Measurements from ENCODE around the gene MORN1. TPM values are rescaled to one million over a fixed set of nuclear protein-coding genes. Genes with fewer than 3 reads are reported as not detected.

Gene MORN1
- total and polyA plus RNA-seq, 4 donors: 2.3 to 6.9 (median 3.6) TPM

DNA sequence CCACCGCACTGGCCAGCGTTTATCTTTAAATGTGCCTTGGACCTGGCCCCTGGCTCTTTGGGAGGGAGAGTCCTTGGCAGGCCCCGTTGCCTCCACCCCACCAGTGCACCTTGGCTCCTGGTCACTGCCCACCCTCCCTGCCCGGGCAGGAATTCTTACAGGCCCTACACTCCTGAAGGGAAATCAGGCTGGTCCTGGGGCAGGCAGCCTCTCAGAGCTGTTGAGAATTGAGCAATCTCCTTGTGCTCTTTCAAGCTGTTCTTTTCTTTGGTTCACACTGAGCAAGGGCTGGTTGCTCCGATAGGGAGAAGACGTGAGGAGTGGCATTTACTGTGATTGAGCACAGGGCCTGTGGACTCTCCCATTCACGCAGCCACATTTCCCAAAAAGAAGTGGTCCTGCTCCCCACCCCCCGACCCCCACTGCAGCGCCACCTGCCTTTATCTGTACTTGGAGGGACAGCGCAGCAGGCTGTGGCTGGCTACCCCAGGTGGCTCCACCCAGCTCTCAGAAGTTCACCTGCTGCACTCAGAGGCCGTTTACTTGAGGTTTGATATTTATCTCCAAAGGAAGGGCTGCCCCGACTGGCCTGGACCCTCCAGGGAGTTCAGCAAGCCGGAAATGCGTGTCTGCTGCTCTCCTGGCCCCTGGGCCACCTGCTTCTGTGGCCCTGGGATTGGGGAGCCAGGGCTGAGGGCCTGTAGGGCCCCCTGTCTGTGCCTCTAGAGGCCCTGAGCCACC, 115.4 kb downstream of the MORN1 start:
- Histone ChIP-seq H3K9me3 (ENCODE audit: control insufficient read depth in 4 of 4, low read length in 3 of 4) (no peaks in the 10 kb centered on the region), H3K36me3 (ENCODE audit: control insufficient read depth in 4 of 4, insufficient read depth in 3 of 4, low read depth in 1 of 4, low read length in 3 of 4) (peaks cover 0 to 2% (median 0%) of the 10 kb centered on the region in 4 donors), H3K4me1 (ENCODE audit: control insufficient read depth in 4 of 4, insufficient read depth in 4 of 4, low read length in 3 of 4) (peaks cover 42 to 87% (median 63%) of the 10 kb centered on the region in 4 donors), H3K9ac (ENCODE audit: low read depth in 1 of 2, low read length in 2 of 2) (no peak overlapping the region), H3K4me3 (ENCODE audit: low read depth in 1 of 3, low read length in 3 of 3) (no peak overlapping the region), H3K27me3 (ENCODE audit: control insufficient read depth in 4 of 4, insufficient read depth in 4 of 4, low read length in 3 of 4) (no peaks in the 10 kb centered on the region), H3K27ac (ENCODE audit: low read depth in 1 of 2, low read length in 2 of 2) (peak overlapping the region in 1 of 2 donors; percentile 54)
- 59% methylated on average over 14 of the region's 14 CpGs for WGBS
- TF ChIP-seq HNF4A (conservative IDR thresholded peaks at IDR 0.05) (no peak), HNF4G (IDR thresholded peaks at IDR 0.05) (no peak), FOXA2 (IDR thresholded peaks at IDR 0.05) (no peak), EGR1 (IDR thresholded peaks at IDR 0.05; ENCODE audit: low read depth in 2 of 2) (no peak), ATF3 (IDR thresholded peaks at IDR 0.05) (no peak), FOXA1 (IDR thresholded peaks at IDR 0.05) (no peak), RXRA (IDR thresholded peaks at IDR 0.05) (no peak), RAD21 (IDR thresholded peaks at IDR 0.05) (no peak), NR2F2 (IDR thresholded peaks at IDR 0.05) (no peak), ZBTB33 (IDR thresholded peaks at IDR 0.05) (no peak), JUND (IDR thresholded peaks at IDR 0.05) (no peak), YY1 (IDR thresholded peaks at IDR 0.05) (no peak), MAX (IDR thresholded peaks at IDR 0.05) (no peak), GABPA (IDR thresholded peaks at IDR 0.05 in 1 of 2, conservative IDR thresholded peaks at IDR 0.05 in 1 of 2) (no peak), SP1 (IDR thresholded peaks at IDR 0.05) (no peak), TAF1 (conservative IDR thresholded peaks at IDR 0.05) (no peak)
- TF ChIP-seq, protein P1, sequence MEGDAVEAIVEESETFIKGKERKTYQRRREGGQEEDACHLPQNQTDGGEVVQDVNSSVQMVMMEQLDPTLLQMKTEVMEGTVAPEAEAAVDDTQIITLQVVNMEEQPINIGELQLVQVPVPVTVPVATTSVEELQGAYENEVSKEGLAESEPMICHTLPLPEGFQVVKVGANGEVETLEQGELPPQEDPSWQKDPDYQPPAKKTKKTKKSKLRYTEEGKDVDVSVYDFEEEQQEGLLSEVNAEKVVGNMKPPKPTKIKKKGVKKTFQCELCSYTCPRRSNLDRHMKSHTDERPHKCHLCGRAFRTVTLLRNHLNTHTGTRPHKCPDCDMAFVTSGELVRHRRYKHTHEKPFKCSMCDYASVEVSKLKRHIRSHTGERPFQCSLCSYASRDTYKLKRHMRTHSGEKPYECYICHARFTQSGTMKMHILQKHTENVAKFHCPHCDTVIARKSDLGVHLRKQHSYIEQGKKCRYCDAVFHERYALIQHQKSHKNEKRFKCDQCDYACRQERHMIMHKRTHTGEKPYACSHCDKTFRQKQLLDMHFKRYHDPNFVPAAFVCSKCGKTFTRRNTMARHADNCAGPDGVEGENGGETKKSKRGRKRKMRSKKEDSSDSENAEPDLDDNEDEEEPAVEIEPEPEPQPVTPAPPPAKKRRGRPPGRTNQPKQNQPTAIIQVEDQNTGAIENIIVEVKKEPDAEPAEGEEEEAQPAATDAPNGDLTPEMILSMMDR (IDR thresholded peaks at IDR 0.05; ENCODE audit: low read depth, low read length, missing input control): no peak
- TF ChIP-seq, protein P2, sequence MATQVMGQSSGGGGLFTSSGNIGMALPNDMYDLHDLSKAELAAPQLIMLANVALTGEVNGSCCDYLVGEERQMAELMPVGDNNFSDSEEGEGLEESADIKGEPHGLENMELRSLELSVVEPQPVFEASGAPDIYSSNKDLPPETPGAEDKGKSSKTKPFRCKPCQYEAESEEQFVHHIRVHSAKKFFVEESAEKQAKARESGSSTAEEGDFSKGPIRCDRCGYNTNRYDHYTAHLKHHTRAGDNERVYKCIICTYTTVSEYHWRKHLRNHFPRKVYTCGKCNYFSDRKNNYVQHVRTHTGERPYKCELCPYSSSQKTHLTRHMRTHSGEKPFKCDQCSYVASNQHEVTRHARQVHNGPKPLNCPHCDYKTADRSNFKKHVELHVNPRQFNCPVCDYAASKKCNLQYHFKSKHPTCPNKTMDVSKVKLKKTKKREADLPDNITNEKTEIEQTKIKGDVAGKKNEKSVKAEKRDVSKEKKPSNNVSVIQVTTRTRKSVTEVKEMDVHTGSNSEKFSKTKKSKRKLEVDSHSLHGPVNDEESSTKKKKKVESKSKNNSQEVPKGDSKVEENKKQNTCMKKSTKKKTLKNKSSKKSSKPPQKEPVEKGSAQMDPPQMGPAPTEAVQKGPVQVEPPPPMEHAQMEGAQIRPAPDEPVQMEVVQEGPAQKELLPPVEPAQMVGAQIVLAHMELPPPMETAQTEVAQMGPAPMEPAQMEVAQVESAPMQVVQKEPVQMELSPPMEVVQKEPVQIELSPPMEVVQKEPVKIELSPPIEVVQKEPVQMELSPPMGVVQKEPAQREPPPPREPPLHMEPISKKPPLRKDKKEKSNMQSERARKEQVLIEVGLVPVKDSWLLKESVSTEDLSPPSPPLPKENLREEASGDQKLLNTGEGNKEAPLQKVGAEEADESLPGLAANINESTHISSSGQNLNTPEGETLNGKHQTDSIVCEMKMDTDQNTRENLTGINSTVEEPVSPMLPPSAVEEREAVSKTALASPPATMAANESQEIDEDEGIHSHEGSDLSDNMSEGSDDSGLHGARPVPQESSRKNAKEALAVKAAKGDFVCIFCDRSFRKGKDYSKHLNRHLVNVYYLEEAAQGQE (IDR thresholded peaks at IDR 0.05): no peak
- no peak for DNase-seq (ENCODE audit: low spot score)

Data from liver (tissue), 9 donors.